AG04450 (cell line): ENCODE results near the gene GUCY1A2. TPM values are rescaled to one million over a fixed set of nuclear protein-coding genes. Genes with fewer than 3 reads are reported as not detected.

Source experiments
- CTCF ChIA-PET: fragments of 300-600, 350-600 bp; formaldehyde crosslinking; extraction: SDS; loops from one replicate; lab custom pipeline; 2022; ENCODE audit warnings: antibody characterized with exemption, inconsistent platforms; lab: Charles Lee
- POLR2A ChIA-PET: fragments of 350-600 bp; formaldehyde crosslinking; extraction: SDS; loops from one replicate; lab custom pipeline; 2021; ENCODE audit warnings: antibody characterized with exemption, inconsistent platforms; lab: Yijun Ruan, JAX
- DNase-seq: peaks from one replicate; pipeline ENCODE4 v3.0.0-alpha.2; 2011; ENCODE audit warnings: low read depth, low spot score
- H3K27ac ChIP-seq: one replicate; pipeline ENCODE4 v1.5.1; 2012; ENCODE audit warnings: low read depth, low read length, control low read depth
- H3K27me3 ChIP-seq: one replicate; pipeline ENCODE4 v1.6.0; 2012; ENCODE audit warnings: low read length; ENCODE audit not compliant: control insufficient read depth, insufficient read depth
- H3K4me3 ChIP-seq: 2 replicates; pipeline ENCODE4 v1.5.1; 2011; ENCODE audit warnings: mild to moderate bottlenecking, low read depth, low read length, control low read depth
- H3K9me3 ChIP-seq: 2 replicates; pipeline ENCODE4 v1.5.1; 2012; ENCODE audit warnings: low read length; ENCODE audit not compliant: control insufficient read depth, insufficient read depth
- polyA plus RNA-seq: library from polyadenylated mRNA; depleted of rRNA; stranded (reverse); fragments of >200 nt; gene quantifications from 2 replicates; pipeline ENCODE4 v1.2.3, GENCODE V29; 2011
- TF ChIP-seq, protein P1 (sequence below): IDR thresholded peaks from 2 replicates; pipeline ENCODE4 v1.5.1; 2011; ENCODE audit warnings: low read depth, low read length, control low read depth, inconsistent platforms

The GUCY1A2 gene
- polyA plus RNA-seq, 1 experiment, result 0.04 TPM

DNA sequence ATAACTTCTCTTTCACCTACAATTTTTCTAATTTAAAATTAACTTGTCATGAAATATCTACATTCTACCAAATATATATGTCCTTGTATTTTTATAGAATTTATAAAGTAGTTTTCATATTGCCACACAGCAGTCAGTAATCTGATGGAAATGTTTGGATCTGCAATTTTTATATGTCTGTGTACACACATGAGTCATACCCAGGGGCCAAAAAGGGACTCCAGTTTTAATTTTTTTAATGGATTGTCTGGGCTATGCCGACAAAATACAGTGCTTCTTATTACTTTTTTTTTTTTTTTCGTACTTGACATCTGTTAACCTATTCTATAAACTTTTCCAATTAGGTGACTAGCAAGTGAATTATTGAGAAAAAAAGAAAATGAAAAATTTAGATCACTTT lies 6.3 kb downstream of the GUCY1A2 start:
- CTCF ChIA-PET, result no interaction called here
- TF ChIP-seq, protein P1, sequence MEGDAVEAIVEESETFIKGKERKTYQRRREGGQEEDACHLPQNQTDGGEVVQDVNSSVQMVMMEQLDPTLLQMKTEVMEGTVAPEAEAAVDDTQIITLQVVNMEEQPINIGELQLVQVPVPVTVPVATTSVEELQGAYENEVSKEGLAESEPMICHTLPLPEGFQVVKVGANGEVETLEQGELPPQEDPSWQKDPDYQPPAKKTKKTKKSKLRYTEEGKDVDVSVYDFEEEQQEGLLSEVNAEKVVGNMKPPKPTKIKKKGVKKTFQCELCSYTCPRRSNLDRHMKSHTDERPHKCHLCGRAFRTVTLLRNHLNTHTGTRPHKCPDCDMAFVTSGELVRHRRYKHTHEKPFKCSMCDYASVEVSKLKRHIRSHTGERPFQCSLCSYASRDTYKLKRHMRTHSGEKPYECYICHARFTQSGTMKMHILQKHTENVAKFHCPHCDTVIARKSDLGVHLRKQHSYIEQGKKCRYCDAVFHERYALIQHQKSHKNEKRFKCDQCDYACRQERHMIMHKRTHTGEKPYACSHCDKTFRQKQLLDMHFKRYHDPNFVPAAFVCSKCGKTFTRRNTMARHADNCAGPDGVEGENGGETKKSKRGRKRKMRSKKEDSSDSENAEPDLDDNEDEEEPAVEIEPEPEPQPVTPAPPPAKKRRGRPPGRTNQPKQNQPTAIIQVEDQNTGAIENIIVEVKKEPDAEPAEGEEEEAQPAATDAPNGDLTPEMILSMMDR, result no peak
- POLR2A ChIA-PET, result no interaction called here

DNA sequence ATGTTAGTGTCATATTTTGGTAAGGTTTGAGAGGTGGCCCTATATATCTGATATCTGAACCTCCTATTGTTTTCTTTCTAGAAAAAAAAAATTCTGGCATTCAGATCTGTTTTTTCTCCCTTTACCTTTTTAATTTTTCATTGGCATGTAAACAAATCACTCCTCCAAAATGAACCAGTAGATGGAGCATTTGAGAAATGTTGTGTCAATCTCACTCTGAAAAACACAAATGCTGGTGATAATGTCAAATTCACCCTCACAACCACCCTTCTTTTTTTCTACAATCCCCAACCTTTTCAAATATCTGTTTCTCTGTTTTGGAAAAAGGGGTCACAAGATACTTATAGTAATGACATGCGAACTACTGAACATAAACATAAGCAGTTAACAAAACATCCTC lies 9.1 kb downstream of the GUCY1A2 start:
- ChIA-PET POLR2A (no interaction called here), CTCF (no interaction called here)
- no peak for DNase-seq
- Histone ChIP-seq H3K4me3 (no peak overlapping the region), H3K27me3 (no peaks in the 10 kb centered on the region), H3K27ac (no peak overlapping the region), H3K9me3 (no peaks in the 10 kb centered on the region)
- TF ChIP-seq, protein P1, result no peak

More for the DNA sequence above, 6.3 kb downstream of the GUCY1A2 start:
- Histone ChIP-seq H3K4me3 (no peak overlapping the region), H3K27me3 (peaks cover 9% of the 10 kb centered on the region), H3K9me3 (no peaks in the 10 kb centered on the region), H3K27ac (no peak overlapping the region)
- no peak for DNase-seq

DNA sequence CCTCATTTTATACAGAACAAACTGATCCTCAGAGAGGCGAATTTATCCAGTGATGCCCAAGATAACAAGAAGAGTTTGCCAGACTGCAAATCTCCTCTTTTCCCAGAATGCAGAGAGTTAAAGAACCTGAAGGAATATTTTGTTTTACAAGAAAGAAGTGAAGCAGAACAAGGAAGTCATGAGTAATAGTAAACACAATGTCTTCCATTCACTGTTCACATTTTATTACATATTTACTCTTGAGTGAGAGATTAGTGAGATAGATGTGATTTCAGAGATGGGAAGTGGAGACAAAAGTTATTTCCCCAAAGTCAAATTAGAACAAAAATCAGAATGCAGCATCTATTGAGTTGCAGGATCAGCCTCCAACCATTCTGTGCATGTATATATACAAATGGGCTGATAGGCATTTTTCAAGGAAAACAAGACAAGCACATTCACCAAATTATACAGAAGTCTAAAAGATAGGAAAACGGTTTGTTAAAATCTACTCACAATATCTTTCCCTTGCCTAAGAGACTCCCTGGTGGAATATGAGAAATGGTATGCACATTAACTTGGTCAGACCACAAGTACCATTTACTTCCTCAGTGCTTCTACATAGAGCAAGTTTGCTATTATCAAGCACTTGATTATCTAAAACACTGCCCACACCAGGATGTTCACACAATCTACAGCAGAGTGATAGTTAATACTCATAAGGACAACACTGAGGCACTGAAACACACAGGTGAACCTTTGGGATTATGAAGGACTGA lies 12.0 kb downstream of the GUCY1A2 start:
- ChIA-PET POLR2A (no interaction called here), CTCF (no interaction called here)
- Histone ChIP-seq H3K4me3 (no peak overlapping the region), H3K27me3 (no peaks in the 10 kb centered on the region), H3K27ac (no peak overlapping the region), H3K9me3 (no peaks in the 10 kb centered on the region)
- TF ChIP-seq, protein P1, result no peak
- no peak for DNase-seq

DNA sequence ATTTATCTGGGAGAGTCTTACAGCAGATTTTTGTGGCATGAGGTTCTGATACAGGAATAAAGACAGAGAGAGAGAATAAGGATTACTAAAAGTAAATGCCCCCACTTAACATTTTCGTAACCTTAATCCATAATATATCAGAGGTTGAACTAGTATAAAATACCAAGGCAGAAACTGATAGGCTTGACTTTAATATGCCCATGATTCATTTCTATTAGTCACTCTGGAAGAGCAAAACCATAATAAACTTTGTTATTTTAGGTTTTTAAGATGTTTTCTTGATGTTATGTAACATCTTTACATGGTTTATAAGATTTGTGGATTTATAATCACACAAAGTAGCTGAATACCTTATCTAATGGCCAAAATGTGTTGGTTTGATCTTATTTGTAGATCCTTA lies 19.1 kb downstream of the GUCY1A2 start:
- Histone ChIP-seq H3K27ac (no peak overlapping the region), H3K9me3 (no peaks in the 10 kb centered on the region), H3K4me3 (no peak overlapping the region), H3K27me3 (no peaks in the 10 kb centered on the region)
- no peak for DNase-seq
- TF ChIP-seq, protein P1, result no peak
- CTCF ChIA-PET, result no interaction called here
- POLR2A ChIA-PET, result no interaction called here

DNA sequence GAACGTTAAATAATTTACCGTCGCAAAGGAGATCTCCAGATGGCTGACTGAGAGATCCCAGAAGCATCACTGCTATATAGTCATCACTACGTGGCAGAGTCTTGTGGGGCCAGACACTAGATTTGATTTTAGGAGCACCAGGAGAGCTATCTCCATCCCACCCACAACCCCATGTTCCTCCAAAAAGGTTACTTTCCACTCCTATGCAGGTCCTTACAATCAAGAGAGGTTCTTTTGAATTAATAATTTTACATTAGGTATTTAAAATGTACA lies 19.4 kb downstream of the GUCY1A2 start:
- ChIA-PET CTCF (no interaction called here), POLR2A (no interaction called here)
- no peak for DNase-seq
- no peaks in the 10 kb centered on the region for H3K9me3 ChIP-seq
- no peak overlapping the region for H3K27ac ChIP-seq
- TF ChIP-seq, protein P1, result no peak
- no peak overlapping the region for H3K4me3 ChIP-seq
- H3K27me3 ChIP-seq, result no peaks in the 10 kb centered on the region
